ENCODE data around the gene PCSK1.

PCSK1 gene
- 0 reads per million in 2 donors for total RNA-seq

DNA sequence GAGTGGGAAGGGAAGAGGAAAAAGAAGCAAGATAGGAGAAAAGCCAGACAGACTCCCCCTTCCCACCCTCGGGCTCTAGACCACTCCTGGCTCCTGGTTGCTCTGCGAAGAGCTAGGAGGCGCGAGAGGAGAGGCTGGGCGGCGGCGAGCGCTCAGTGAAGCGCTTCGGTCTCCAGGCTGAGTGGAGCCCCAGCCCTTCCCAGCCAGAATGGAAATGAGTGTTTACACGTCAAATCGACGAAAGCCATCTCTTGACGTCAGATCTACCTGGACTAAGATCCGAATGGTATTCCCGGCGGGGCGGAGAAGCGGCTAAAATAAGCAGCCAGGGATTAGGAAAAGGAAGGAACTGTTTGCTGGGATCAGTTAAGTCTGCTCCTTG lies at the start of gene PCSK1:
Gene PCSK1 (minus strand): TSS at position 183 of the 382 bp plus-strand sequence. CDS start 206 bp downstream, outside the sequence.
- DNase-seq: no peak

DNA sequence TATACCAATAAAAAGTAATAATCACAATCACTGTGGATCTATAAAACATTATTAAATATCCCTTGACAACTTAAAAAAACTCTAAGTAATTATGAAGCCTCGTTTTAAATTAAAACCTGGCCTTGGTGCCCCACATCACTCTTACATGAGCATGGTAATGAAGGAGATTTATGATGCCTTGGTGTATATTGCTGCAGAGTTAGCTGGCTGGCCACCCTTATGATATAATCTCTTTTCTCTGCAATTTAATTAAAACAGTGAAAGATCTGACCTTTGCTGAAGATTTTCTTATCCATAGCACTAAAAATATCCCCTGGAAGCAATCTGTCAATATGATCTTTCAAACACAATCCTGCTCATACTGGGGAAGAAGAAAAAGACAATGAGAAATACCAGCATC lies 48.8 kb upstream of the PCSK1 start:
- no peak for DNase-seq

DNA sequence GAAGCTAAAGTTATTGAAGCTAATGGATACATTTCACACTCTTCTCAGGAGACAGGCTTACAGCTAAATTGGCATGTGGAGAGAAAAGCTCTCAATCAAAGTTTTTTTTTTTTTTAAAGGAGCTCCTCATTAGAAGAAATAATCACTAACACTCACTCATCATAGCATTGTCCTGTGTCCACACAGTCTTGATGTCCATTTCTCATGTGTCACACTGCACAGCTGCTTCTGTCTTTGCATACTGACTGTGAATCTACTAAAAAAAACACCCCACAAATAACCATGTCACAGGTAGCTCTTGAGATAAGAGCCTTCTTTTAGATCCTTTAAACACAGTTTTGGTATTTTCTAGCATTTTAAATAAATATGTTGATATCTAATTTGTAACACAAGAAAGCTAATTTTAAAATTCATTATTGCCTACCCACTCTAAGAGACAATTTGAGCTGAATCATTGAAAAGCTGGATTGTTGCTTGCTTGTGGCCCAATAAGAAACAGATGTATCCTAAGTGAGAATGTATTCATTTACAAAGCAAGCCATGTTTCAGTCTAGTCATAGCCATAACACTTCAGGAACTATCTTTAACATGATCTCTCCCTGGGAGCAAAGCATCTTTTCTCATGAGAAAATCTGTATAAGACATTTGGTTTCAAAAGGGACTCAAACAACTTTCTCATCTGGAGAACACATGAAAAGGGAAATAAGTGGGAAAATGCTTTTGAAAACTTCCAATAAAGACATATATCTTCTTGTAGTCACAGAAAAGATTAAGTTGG lies 48.1 kb upstream of the PCSK1 start:
- no peak for DNase-seq

DNA sequence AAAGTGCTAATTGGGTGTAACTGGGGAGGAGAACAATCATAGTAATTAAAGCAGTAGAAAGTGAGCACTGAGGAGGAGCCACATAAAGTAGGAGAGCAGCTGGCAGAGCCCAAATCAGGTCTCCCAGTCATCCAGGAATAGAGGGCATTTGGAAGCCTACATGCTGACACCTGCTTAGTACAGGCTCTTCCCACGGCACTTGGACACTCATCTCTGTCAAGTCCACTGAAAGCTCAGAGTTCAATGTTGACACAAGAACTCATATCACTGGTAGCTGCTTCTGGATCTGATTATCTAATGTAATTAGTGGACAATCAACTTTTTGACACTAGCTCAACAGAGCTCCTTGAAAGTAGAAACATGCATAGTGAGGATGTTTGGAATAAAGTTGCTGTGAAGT lies 45.9 kb upstream of the PCSK1 start:
- no peak for DNase-seq

DNA sequence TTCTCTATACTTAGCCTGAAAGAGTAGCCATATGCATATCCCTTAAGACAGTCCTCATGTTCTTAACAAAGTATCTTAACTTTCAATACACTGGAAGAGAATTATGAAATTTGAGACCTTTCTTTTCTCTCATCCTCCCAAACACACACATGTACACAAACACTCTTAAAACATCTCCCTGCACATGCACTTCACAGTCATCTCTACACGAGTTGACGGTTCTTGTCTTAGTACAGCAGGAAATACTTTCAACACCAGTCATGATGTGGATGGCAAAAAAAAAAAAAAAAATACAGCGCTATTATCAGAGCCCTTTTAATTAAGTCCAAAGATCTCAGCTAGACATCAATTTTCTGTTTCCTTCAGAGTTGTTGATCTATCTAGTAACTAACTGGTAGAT lies 43.6 kb upstream of the PCSK1 start:
- no peak for DNase-seq

DNA sequence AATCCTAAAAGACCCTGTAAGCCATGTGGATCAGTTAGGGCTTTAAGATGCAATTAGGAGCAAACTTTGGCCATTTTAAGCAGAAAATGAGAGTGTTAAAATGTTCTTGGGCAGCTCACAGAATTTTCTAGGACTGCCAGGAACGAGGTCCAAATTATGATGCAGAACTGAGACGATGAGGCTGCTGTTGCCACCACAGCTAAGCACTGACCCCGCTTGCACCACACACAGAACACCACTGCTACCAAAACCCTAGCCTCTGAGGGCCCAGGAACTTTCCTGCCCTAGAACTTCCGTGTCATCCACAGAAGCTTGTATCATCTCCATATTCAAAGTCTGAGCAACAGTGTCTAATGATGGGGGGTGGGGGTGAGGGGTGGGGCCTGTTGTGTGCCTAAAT lies 41.0 kb upstream of the PCSK1 start:
- DNase-seq: no peak

DNA sequence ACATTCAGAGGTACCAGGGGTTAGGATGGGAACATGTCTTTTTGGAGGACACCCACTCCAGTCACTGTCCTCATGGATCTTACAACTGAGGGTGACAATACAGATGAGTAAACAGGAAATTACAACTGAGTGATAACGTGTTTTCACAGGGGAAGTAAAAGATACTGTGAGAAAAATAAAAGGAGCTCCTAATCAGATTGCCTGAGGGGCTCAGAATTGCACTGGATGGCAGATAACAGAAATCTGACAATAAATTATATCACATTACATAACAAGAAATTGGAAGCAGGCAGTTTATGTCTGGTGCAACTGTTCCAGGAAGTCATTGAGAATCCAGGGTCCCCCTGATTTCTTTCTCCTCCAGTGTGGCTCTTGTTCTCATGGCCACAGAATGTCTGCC lies 40.1 kb upstream of the PCSK1 start:
- DNase-seq: no peak

DNA sequence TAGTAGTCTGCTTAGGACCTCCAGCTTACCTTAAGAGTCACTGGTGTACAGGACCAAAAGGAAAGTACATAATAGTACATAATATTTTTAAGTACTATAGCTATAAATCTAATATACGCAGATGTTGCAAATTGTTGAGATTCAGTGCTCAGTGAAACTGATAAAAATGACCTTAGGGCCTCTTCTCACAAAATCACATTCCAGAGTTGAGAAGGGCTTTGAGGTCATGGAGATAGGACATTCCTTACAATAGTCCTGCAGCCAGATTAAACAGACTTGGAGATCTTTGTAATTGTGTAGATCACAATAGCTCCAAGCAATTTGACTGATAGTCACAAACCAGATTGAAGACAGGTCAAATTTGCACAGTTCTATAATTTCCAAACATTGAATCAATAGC lies 37.7 kb upstream of the PCSK1 start:
- no peak for DNase-seq

DNA sequence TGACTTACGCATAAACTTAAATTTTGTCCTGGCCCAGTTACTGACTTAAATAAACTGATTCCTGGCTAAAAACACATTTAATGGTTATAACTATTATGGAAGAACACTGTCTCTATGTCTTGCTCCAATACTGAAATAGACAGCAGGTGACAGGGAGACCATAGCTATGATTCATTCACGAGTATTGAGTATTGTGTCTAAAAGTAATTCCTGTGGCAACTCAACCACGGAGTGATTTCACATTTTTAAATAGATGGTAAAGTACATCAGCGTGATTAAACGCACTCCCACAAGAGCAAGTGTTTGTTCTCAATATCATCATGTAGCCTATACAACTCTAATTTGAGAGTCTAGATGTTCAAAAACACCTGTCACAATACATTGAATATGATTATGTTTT lies 35.9 kb upstream of the PCSK1 start:
- no peak for DNase-seq

DNA sequence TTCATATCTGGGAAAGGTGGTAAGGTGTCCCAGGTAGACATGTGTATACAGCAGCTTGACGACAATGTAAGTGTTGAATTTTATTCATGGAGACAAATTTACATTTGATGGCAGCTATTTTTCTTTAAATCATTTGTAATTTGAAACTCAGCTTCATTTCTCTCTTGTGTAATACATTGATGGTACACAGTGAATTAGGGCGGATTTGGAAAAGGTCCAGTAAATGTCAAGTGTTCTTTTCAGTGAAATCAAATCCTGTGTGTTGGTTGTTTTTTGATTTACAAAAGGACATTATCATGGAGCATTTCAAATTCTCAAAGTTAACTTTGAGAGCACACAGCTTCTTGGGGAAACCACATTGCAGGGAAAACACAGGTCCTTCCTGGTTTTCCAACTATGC lies 30.0 kb upstream of the PCSK1 start:
- DNase-seq: no peak

DNA sequence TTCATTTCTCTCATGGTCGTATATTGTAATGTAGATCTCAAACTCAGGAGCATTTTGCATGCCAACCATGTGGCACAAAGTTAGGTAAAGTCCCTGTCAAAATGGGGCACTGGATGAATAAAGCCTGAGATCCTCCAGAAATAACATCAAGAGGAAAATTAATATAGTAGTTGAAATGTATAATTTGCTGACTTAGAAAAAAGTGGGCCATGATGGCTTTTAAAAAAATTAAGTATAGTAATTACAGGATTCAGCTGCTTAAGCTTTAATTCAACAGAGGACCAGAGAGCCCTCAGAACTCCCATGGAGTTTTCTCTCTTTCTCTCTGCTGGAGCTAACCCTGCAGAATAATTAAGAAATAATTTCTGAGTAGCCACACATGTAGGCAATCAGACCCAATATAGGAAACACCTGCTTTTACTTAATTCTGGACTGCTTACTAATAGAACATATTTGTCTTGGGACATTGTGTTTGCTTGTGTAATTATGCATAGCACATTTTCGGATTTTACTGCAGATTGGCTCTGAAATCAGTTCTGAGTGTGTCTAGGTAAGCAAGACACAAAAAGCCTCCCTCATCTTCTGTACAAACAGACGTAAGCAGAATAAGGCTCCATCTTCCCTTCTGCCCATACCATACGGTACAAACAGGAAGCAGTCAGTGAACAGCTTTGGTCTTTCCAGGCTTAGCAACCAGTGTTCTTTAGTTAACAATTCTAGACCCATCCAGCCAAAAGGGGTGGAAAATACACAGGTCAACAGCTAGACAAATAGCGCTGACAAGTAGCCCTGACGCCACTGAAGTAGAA lies 26.5 kb upstream of the PCSK1 start:
- DNase-seq: no peak

DNA sequence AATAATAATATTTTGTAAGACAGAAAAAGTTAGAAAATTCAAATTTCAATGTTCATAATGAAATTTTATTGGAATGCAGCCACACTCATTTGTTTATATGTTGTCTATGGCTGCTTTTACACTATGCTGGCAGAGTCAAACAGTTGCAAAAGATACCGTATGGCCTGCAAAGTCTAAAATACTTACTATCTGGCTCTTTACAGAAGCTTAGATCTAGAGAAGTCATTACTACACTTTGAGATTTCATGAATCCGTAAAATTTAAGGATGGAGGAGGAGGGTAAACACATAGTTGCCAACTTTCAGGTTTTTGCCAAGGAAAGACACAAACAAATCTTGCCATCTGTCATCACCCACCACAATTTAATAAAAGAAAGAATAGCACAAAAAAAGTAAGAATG lies 25.1 kb upstream of the PCSK1 start:
- no peak for DNase-seq

DNA sequence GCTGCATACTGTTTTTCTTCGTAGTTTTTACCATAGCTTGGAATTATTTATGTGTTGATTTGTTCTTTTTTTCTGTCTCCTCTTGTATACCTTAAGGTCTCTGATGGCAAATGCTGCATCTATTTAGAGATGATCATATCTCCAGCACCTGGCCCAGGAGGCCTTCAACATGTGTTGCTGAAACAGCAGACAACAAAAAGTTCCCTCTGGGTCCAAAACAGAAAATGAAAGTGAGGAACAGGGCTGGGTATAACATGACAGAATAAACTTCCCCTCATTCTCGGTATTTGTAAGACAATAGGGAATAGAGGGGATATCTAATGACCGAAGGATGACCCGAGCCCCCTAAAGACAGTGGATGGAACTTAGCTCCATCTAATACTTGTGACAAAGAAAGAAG lies 22.7 kb upstream of the PCSK1 start:
- no peak for DNase-seq

DNA sequence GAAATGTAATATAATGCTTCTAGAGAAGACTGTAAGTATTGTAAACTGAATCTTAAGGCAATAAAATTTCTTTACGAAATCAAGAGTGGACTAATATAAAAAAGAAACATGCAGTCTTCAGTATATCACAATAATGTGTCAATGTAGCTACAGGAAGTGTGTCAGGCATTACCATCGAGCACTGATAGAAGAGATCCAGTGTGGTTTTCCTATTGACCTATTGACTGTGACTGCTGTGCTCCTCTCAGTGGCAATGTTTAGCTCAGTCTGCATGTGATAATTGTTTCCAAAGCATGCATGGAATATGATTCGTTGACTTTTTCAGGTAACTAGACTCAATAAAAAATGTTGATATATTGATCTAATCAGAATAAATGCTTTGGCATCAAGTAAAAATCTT lies 20.3 kb upstream of the PCSK1 start:
- no peak for DNase-seq

DNA sequence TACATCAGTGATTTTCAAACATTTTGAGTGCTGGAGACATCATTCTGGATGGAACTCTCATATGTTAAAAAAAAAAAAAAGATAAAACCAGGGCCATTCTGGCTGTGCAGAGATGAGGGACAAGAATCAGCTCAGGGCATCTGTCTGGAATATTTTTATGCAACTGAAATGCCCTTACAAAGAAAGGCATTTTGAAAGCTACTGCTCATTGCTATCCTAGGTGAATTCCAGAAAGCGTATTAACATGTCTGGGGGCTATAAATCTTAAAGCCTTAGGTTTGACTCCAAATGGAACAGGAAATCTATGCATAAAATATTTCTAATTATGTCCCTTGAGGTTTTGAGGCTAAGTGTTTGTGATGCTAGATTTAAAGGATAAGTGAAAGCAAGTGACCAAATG lies 14.9 kb upstream of the PCSK1 start:
- DNase-seq: no peak

DNA sequence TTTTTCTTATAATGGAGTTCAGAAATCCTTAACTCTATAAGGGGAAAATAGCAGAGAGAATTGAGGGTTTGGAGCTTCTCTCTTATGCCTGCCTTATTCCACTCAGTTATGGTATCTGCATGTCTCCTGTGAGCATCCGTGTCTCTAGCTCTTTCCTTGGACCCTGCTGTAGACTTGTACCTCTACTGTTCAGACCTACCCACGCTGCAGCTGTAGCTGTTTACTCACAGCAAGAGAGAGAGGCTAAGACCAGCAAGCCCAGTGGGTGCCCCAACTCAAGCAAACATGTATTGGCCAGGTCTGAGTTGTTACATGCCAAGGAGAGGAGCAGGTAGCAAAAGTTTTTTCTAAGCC lies 7.1 kb upstream of the PCSK1 start:
- no peak for DNase-seq

DNA sequence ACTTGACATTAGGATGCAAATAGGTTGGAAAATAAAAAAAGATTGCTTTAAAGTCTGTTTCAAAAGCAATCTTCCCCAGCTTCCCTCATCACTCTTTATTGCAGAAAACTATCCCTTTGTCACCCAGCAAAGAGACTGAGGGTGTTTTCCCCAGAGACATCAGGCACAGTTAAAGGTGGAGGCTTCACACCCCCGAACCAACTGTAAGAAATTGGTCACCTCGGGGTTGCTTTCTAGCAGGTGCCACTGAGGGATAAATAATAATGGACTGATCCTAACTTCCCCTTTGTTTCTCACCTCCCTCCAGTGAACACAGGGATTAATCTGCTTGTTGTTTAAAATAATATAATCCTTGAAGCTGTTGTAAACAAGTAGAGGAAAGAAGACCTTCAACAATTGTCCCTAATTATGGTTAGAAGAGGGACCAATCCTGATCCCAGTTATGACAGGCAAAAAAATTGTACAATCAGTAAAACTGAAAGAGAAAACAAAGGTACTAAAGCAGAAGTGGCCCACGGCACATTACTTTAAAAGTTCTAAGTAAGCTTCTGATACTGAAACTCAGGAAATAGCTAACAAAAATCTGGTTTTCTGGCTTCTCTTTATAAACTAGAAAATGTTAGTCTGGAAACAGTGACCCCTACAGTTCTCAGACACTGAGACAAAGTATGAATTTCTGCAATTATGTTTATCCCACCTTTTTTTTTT lies 6.6 kb upstream of the PCSK1 start:
- no peak for DNase-seq

DNA sequence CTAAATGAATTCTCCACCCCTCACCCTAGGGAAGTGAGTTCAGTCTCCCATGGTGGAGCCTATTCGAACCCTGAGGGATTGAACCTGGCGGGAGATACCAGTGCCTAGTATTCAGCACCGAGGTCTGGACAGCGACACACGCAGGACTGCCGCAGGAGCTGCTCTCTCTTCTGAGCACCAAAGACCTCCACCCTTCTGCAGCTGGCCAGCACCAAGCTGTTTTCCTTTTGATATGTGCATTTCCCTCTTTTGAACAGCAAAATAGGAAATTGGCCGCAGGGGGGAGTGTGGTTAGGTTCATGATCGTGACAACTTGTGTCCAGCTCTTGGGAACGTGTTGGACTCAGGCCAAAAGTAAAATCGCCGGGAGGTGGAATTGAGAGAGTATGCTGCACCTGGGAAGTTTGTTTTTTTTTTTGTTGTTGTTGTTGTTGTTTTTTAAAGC lies 1.2 kb upstream of the PCSK1 start:
- peak; percentile 16 for DNase-seq

DNA sequence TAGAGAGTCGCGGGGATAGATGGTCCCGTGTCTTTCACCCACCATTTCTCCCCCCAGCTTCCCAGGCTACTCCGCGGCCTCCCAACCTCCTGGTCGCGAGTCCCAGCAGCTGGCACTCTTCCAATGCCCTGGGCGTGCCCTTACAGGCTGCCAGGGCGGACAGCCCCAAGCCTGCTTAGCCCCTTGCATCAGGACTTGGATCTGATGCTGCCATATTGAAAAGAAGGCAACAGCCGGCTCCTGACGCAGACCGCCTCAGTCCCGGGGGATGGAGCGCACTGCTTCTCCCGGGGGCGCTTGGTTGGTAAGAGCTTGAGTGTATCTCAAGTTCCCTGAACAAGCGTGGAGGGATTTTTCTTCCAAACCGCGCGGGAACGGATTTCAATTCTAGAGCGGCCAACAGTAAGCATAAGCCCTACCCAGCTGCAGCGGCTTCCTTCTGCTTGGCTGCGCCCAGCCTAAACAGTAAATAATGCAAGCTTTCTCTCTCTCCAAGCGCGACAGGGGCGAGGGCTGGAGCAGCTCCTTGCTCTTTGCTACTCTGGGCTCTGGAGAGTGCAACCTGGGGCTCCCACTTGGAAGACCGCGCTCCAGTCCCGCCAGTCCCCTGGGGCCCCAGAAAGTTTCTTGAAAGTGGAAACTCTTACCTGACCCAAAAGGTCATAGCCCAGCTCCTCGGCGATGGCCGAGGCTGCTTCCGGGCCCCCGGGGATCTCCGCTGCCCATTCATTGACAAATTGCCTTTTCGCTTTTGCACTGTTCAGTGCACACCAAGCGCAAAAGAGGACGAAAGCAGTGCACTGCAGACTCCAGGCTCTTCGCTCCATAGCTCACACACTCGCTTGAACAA lies 607 bp downstream of the PCSK1 start:
- DNase-seq: no peak

DNA sequence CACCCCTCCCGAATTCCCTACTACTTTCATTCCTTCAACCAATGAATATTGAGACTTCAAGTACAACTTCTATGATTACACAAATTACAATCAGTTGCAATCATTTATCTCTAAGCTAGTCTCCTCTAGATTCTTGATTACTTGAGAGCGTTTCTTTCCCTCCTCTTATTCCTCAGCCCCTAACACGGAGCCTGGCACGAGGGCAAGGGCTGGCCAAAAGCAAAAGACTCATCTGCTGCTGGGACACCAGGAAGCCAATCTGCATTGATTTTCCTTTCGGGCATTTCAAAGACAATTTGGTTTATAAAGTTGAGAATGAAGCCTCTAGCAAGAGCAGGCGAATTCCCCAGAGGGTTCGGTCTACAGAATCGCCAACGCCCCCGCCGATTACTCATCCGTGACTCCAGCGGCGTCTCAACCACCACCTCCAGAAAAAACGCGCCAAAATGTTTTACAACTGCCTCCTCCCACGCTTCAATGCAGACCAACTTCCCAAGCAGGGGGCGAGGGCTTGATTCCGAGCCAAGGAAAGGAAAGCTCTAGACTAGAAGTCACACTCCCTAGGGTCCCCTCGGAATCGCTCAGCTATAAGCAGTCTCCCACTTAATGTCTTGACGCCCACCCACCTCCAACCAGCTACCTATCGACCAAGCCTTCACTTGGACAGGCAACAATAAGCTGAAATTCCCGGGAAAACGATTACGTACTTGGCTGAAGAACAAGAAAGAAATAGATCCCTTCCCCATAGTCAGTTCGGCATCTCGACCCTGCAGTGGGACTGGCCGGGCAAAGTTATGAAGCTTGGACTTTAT lies 1.5 kb downstream of the PCSK1 start:
- DNase-seq: no peak

DNA sequence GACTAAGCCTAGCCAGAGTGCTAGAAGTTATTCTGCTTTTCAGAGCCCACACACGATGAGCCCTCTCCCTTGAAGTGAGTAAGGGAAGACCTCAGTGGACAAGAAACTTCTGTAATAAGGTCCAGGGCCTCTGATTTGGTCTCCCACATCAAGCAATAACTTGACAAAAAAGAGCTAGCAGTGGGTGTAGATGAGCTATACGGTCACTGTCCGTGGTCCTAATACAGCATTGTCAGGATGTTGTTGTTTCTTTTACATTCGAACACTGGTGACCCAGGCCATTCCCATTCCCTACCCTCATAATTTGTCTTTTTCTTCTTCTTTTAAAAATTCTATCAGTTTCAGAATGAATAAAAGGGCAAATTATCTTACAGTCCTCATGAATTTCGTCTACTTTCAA lies 5.2 kb downstream of the PCSK1 start:
- no peak for DNase-seq

DNA sequence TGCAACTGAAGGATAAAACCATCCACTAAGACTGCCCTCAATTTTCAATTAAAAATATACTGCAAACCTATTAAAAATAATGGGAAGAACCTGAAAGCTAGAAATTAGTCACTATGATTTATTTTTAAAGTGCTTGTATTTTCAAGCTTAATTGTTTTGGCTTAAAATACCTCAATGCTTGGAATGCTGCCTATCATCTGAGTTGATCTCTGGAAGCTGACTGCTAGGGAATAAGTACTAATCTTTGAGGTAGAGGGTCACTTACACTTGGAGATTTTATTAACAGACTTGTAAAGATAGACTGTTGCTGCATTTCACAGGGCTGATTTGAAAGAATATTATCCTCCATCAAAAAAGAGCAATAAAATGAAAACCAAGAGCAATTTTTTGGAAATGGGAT lies 6.2 kb downstream of the PCSK1 start:
- no peak for DNase-seq

Data from T-helper 9 cell (primary cell).